Measurements from ENCODE around the gene DBT.
A peak's percentile ranks its signal among the peaks of the same experiment; 100 is the strongest.
"Not testable (repeated sequence)": the region's sequence is repeated elsewhere in the genome, so short reads cannot be mapped to it uniquely, and the experiment has no call there.

DBT gene

DNA sequence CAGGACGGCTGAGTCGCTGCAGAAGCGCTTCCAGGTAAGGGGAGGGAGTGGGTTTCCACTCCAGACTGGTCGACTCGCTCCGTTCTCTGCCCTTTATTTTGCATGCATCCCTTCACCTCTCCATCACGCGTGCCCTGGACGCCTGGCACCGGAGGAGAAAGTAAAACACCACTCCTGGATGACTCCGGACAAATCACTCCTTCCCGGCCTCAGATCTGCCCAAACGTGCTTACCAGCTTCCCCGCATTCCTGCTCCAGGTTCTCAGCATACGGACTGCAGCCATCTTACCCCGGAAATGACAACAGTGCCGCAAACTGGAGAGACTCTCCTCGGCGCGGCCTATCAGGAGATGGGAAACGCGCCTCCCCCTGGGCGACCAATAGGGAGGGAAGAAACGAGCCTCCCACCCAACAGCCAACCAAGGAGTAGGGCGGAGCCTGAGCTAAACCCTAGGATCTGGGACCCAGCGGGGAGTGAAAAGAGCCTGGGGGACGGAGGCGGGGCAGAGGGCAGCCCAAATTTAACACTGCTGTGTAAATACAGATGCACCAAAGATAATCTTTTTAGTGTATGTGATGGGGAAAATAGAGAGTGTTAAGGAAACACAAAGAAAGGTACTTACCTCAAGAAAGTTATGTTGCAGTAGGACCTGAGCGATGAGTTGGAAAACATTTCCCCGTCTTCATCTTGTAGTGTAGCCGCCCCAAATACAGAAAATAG, at the start of gene DBT:
TSS of gene DBT (minus strand) at position 298 of the 721 bp plus-strand sequence. CDS start at position 284, 14 bp downstream.
- TF ChIP-seq CTCF (IDR thresholded peaks at IDR 0.05) (no peak), ZFX (IDR thresholded peaks at IDR 0.05; ENCODE audit: borderline replicate concordance) (no peak)
- peak within 1 kb of the TSS; percentile 64 for H3K27ac ChIP-seq

DNA sequence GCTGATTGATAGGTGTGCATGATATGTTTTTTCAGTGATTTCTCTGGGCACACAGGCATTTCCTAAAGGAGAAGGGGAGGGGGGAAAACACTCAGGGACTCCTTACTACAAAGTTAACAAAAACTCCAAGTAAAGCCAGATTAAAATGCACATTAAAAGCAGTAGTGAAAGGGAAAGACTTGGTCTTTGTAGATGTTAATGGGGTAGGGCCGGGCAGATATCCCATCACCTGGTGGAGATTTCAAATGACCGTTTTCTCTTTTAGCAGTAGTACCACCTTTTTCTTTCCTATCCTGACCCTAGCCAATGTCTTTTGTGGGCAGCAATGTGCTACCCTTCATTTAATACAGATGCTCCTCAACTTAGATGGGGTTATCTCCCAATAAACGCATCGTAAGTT, 48.9 kb upstream of the DBT start:
- no peak overlapping the region for H3K27ac ChIP-seq
- TF ChIP-seq ZFX (IDR thresholded peaks at IDR 0.05; ENCODE audit: borderline replicate concordance) (no peak), CTCF (IDR thresholded peaks at IDR 0.05) (no peak)

- H3K27ac ChIP-seq: not testable (repeated sequence)
Observed at GRCh38 chr1:100296997-100297396, 47.4 kb upstream of the DBT start.

DNA sequence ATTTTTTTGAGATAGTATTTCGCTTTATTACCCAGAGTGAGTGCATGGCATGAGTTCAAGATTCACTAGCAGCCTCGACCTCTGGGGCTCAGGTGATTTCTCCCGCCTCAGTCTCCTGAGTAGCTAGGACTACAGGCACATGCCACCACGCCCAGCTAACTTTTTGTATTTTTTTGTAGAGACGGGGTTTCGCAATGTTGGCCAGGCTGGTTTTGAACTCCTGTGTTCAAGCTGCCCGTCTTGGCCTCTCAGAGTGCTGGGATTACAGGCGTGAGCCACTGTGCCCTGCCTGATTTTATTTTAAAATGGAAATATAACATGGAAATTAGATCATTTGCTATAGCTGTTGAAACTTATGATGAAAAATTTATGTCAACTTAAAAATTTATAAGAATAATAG, 46.5 kb upstream of the DBT start:
- TF ChIP-seq ZFX (IDR thresholded peaks at IDR 0.05; ENCODE audit: borderline replicate concordance): no peak
- TF ChIP-seq CTCF (IDR thresholded peaks at IDR 0.05): no peak
- no peak overlapping the region for H3K27ac ChIP-seq

GRCh38 chr1:100292711-100293110, 43.1 kb upstream of the DBT start:
- TF ChIP-seq ZFX (IDR thresholded peaks at IDR 0.05; ENCODE audit: borderline replicate concordance) (no peak), CTCF (IDR thresholded peaks at IDR 0.05) (no peak)
- H3K27ac ChIP-seq: no peak overlapping the region

DNA sequence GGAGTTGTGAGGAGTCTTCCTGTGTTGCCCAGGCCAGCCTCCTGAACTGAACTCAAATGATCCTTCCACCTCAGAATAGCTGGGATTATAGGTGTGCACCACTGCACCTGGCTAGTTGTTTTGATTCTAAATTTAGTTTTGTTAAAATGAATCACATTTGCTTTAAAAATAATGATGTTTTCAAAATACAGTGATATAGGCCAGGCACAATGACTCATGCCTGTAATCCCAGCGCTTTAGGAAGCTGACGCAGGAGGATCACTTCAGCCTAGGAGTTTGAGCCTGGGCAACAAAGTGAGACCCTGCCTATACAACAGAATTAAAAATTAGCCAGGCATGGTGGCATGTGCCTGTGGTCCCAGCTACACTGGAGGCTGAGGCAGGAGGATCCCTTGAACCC, 40.7 kb upstream of the DBT start:
- H3K27ac ChIP-seq: no peak overlapping the region
- TF ChIP-seq CTCF (IDR thresholded peaks at IDR 0.05) (no peak), ZFX (IDR thresholded peaks at IDR 0.05; ENCODE audit: borderline replicate concordance) (no peak)

- no peak for TF ChIP-seq ZFX (IDR thresholded peaks at IDR 0.05; ENCODE audit: borderline replicate concordance)
- no peak for TF ChIP-seq CTCF (IDR thresholded peaks at IDR 0.05)
- H3K27ac ChIP-seq: no peak overlapping the region
Observed at GRCh38 chr1:100287162-100287561, 37.5 kb upstream of the DBT start.

GRCh38 chr1:100284591-100284990, 35.0 kb upstream of the DBT start:
- TF ChIP-seq CTCF (IDR thresholded peaks at IDR 0.05) (no peak), ZFX (IDR thresholded peaks at IDR 0.05; ENCODE audit: borderline replicate concordance) (no peak)
- no peak overlapping the region for H3K27ac ChIP-seq

Measured in 22Rv1 (cell line).